RPMI7951 (cell line): ENCODE results near the gene HLA-DQB2. TPM values are rescaled to one million over a fixed set of nuclear protein-coding genes. Genes with fewer than 3 reads are reported as not detected.
"Not testable (repeated sequence)": the region's sequence is repeated elsewhere in the genome, so short reads cannot be mapped to it uniquely, and the experiment has no call there.

Experiments used
- DNase-seq: peaks from one replicate; pipeline ENCODE4 v3.0.0-alpha.2; 2012; ENCODE audit warnings: low read depth
- total RNA-seq: library from RNA; depleted of rRNA; stranded (reverse); fragments of >200 nt; shearing (Covaris generic); gene quantifications from 2 replicates; pipeline ENCODE4 v1.2.3, GENCODE V29; 2014; rRNA removed

HLA-DQB2 gene
- total RNA-seq, 1 experiment from 2014 or later: not detected

DNA sequence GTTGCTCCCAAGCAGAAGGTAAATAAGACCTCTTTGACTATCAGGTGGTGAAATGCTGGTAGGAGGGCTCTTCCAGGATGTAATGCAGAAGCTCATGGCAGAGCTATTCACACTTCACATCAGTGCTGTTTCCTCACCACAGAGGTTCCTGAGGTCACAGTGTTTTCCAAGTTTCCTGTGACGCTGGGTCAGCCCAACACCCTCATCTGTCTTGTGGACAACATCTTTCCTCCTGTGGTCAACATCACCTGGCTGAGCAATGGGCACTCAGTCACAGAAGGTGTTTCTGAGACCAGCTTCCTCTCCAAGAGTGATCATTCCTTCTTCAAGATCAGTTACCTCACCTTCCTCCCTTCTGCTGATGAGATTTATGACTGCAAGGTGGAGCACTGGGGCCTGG, 17.7 kb downstream of the HLA-DQB2 start:
- not testable (repeated sequence) for DNase-seq

DNA sequence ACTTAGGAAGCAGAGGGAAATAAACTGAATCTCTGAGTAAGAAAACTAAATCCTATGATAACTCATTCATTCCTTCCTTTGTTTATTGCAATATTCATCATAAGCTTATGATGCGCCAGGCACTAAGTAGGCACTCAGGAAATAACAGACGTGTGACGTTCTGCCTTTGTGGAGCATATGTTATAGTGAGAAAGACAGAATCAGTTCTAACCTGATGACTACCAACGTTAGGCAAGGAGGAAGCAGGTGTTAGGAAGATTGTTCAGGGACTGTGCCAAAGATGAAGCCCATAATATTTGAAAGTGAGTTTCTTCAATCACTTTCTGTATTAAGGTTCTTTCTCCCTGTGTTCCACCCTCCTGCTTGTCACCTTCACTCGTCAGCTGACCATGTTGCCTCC, 18.6 kb downstream of the HLA-DQB2 start:
- DNase-seq: no peak

DNA sequence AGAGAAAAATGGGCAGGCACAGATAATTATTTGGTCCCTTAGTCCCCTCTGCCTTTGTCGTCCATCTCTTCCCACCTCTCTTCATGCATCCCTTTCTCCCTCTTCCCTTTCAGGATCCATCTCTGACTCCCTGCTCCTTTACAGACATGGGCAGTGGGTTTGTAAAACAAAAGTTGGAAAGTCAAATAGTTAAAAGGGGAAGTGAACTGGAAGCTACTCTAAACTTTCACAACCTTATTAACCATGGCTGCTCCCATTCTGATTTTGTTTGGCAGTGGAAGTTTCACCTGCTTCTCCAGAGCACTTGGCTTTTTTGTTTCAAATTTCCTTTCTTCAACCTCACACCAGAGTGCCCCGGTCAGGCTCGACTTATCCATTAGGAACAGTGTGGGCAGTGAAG, 21.0 kb downstream of the HLA-DQB2 start:
- no peak for DNase-seq

DNA sequence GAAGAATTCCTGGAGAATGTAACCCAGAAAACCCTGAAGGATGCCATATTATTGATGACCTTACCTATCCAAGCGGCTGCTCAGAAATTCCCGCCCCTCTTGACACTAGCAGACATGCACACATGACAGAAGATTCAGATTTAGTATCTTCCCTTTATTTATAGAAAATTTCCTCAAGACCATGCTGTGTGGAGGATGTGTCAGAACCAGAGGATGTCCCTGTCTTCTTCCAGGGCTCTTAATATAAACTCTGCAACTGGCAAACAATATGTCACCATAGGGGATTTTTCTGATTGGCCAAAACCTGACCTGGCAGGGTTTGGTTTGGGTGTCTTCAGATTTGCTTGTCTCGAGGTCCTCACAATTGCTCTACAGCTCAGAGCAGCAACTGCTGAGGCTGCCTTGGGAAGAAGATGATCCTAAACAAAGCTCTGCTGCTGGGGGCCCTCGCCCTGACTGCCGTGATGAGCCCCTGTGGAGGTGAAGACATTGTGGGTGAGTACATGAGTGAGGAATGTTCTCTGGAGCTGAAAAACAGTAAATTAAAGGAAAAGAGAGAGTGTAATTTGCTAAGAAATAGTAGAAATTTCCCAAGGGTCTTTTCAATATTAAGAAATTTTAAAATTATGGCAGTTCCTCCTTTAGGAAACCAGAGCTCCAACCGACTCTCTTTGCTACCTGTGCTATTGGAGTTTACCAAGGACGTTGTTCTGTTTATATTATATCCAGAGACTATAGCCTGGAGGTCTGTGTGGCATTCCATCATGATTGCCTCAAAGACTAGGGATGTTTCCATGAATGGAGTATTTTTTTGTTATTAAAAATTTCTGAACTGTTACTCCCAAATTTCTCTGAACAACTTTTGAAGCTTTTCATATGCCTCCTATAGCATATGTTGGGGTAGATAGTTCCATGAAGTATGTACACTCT, 22.0 kb downstream of the HLA-DQB2 start, which contains the start of gene HLA-DQA2:
TSS of gene HLA-DQA2 (plus strand) at position 361 of the 930 bp plus-strand sequence. CDS start at position 414, 53 bp downstream.
- no peak for DNase-seq

DNA sequence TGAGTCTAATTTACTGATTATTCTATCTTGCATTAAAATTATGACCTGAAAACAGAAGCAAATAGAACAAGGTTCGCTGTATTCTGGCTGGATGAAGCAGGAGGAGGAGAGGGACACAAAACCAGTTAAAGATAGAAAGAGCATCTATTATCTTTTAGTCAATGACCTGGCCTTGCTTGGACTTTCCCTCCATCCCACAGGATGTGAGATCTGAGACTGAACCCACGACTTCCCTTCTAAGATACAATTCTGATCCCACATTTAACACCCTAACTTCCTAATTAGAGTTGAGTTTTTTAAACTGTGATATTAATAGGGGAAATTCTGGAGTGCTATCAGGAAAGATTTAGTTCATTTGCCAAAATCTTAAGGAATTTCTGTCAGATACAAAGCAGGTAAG, 25.2 kb downstream of the HLA-DQB2 start:
- no peak for DNase-seq

DNA sequence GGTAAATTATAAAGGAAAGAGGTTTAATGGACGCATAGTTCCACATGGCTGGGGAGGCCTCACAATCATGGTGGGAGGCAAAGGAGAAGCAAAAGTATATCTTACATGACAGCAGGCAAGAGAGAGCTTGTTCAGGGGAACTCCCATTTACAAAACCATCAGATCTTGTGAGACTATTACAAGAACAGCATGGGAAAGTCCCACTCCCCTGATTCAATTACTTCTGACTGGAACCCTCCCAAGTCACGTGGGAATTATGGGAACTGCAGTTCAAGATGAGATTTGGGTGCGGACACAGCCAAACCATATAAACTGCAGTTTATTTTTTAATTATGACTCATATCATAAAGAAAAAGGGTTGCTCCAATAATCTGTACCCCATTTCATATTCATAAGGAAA, 44.5 kb downstream of the HLA-DQB2 start:
- no peak for DNase-seq

DNA sequence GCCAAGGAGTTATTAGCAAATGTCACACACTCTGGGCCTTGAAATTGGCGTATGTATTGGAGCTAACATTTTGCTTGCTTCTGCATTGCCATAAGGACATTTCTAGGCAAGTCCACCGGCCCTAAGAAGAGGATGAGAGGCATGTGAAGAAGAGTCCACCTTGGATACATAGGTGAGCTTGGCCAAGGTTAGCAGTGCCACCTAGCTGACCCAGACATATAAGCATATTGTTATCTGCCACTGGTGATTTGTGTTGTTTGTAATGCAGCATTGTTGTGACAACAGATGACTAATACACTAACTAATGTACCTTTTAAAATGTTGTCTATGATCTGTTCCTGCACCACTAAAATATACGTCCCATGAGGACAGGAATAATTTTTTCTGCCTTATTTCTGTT, 46.9 kb downstream of the HLA-DQB2 start:
- DNase-seq: no peak

DNA sequence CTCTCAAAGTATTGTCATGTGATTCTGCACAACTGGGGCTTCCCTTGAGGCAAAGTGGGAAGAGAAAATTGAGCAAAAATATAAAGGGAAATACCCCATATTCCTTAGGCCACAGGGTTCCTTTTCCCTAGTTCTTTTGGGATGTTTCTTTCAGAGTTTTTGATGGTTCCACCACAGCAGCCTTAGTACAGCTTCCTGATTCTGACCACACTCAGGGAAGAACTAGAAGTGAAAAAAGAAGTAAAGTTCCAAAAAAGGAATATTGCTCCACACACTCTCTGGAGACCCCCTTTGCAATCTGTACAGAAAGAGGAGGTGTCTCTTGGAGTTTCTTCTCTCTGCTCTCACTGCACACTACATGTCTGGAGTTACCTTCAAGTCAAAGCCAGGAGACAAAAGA, 50.1 kb downstream of the HLA-DQB2 start:
- DNase-seq: no peak

DNA sequence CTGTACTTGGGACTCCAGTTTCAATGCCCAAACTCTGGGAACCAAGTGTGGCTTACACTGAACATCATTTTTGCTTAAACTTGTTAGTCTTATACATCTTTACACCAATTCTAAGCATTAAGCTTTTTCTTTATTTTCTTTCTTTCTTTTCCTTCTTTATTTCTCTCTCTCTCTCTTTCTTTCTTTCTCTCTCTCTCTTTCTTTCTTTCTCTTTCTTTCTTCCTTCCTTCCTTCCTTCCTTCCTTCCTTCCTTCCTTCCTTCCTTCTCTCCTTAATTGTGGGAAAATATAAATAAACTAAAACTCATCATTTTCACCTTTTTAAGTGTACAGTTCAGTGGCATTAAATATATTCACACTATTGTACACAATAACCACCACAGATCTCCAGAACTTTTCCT, 53.7 kb downstream of the HLA-DQB2 start:
- DNase-seq: no peak

Other genes starting within 250 kb of the HLA-DQB2 start
- gene HLA-DRB5, start 233.2 kb downstream of the HLA-DQB2 start, total RNA-seq: not detected in 2 replicates
- 4.7 and 5.5 TPM in 2 replicates for gene HLA-DRB1, start 173.7 kb downstream of the HLA-DQB2 start, total RNA-seq
- not detected in 2 replicates for gene HLA-DQA1, start 126.1 kb downstream of the HLA-DQB2 start, total RNA-seq
- not detected in 2 replicates for gene HLA-DQB1, start 96.9 kb downstream of the HLA-DQB2 start, total RNA-seq
- not detected in 2 replicates for gene HLA-DQA2, start 22.1 kb downstream of the HLA-DQB2 start, total RNA-seq
- gene HLA-DOB, start 53.5 kb upstream of the HLA-DQB2 start, total RNA-seq: 0.10 TPM in 1 of 2 replicates, not detected in the other
- gene TAP2, start 75.2 kb upstream of the HLA-DQB2 start, total RNA-seq: 15.1 and 18.3 TPM in 2 replicates
- 141 and 189 TPM in 2 replicates for gene PSMB8, start 80.5 kb upstream of the HLA-DQB2 start, total RNA-seq
- gene TAP1, start 90.2 kb upstream of the HLA-DQB2 start, total RNA-seq: 84.7 and 93.7 TPM in 2 replicates
- gene PSMB9, start 90.7 kb upstream of the HLA-DQB2 start, total RNA-seq: 174 and 201 TPM in 2 replicates
- 2.5 and 3.1 TPM in 2 replicates for gene HLA-DMB, start 177.5 kb upstream of the HLA-DQB2 start, total RNA-seq
- gene HLA-DMA, start 189.6 kb upstream of the HLA-DQB2 start, total RNA-seq: 10.1 and 10.9 TPM in 2 replicates
- gene BRD2, start 205.1 kb upstream of the HLA-DQB2 start, total RNA-seq: 77.5 and 82.1 TPM in 2 replicates
- gene HLA-DOA, start 246.1 kb upstream of the HLA-DQB2 start, total RNA-seq: under 0.01 TPM in 1 of 2 replicates, not detected in the other